ENCODE data around the gene OR6C6.
"Not testable (repeated sequence)": the region's sequence is repeated elsewhere in the genome, so short reads cannot be mapped to it uniquely, and the experiment has no call there.

The OR6C6 gene

GRCh38 chr12:55296469-55296868 is at the start of gene OR6C6:
TSS of gene OR6C6 (minus strand) at chr12:55296569. CDS start at chr12:55295232, 1,337 bp downstream.
- no peak for DNase-seq

GRCh38 chr12:55336002-55336401 is 39.6 kb upstream of the OR6C6 start:
- no peak for DNase-seq

GRCh38 chr12:55330446-55330845 is 34.1 kb upstream of the OR6C6 start, which contains the start of gene OR6C3:
TSS of gene OR6C3 (plus strand) at chr12:55330746. CDS start at chr12:55331701, 955 bp downstream.
- no peak for DNase-seq

GRCh38 chr12:55325801-55326200 is 29.4 kb upstream of the OR6C6 start:
- DNase-seq: not testable (repeated sequence)

GRCh38 chr12:55320201-55320600 is 23.8 kb upstream of the OR6C6 start:
- DNase-seq: no peak

GRCh38 chr12:55314043-55314442 is 17.7 kb upstream of the OR6C6 start, which contains the start of gene OR6C1:
TSS of gene OR6C1 (plus strand) at chr12:55314343. CDS start at chr12:55320600, 6,257 bp downstream.
- no peak for DNase-seq

GRCh38 chr12:55289999-55290398 is 6.4 kb downstream of the OR6C6 start:
- no peak for DNase-seq

GRCh38 chr12:55280991-55281390 is 15.4 kb downstream of the OR6C6 start:
- no peak for DNase-seq

- DNase-seq: no peak
Measured at GRCh38 chr12:55258303-55258702, 38.1 kb downstream of the OR6C6 start.

GRCh38 chr12:55256831-55257230 is 39.5 kb downstream of the OR6C6 start:
- DNase-seq: no peak

- no peak for DNase-seq
Measured at GRCh38 chr12:55253281-55253680, 43.1 kb downstream of the OR6C6 start.

GRCh38 chr12:55250944-55251343 is 45.4 kb downstream of the OR6C6 start:
- no peak for DNase-seq

GRCh38 chr12:55246159-55246558 is 50.2 kb downstream of the OR6C6 start:
- DNase-seq: no peak

GRCh38 chr12:55244309-55244708 is 52.1 kb downstream of the OR6C6 start, which contains the start of gene OR6C74:
TSS of gene OR6C74 (plus strand) at chr12:55244609. CDS start at chr12:55247288, 2,679 bp downstream.
- no peak for DNase-seq
